H7 (cell line): Measurements from ENCODE around the gene MAOA. TPM values are rescaled to one million over a fixed set of nuclear protein-coding genes. Genes with fewer than 3 reads are reported as not detected.

Source experiments
- DNase-seq: peaks from one replicate; pipeline ENCODE4 v3.0.0; 2012
- H3K27me3 ChIP-seq: 2 replicates; pipeline ENCODE4 v1.6.0; 2011; ENCODE audit warnings: mild to moderate bottlenecking, low read length; ENCODE audit not compliant: control insufficient read depth, insufficient read depth
- H3K36me3 ChIP-seq: replicated peaks from 2 replicates; pipeline ENCODE4 v1.5.1; 2011; ENCODE audit warnings: low read length; ENCODE audit not compliant: control insufficient read depth, insufficient read depth
- H3K4me3 ChIP-seq: 2 replicates; pipeline ENCODE4 v1.5.1; 2011; ENCODE audit warnings: low read depth, mild to moderate bottlenecking, control low read depth, low read length, moderate library complexity; ENCODE audit not compliant: insufficient read depth
- total RNA-seq: library from RNA; depleted of rRNA; stranded (reverse); fragments of >200 nt; shearing (Covaris generic); gene quantifications from 2 replicates; pipeline ENCODE4 v1.2.3, GENCODE V29; 2014; rRNA removed

Gene MAOA
- total RNA-seq, 1 experiment from 2014 or later: 20.1 TPM

- Histone ChIP-seq H3K27me3 (no peaks in the 10 kb centered on the region; the same call in 1 of the 2 replicates), H3K4me3 (no peak overlapping the region), H3K36me3 (no peaks in the 10 kb centered on the region)
- DNase-seq: no peak
Measured at GRCh38 chrX:43743100-43743822, 87.2 kb downstream of the MAOA start.

GRCh38 chrX:43744284-43744683, 88.2 kb downstream of the MAOA start:
- H3K36me3 ChIP-seq: no peaks in the 10 kb centered on the region
- no peak for DNase-seq
- H3K4me3 ChIP-seq: no peak overlapping the region
- no peaks in the 10 kb centered on the region; the same call in 1 of the 2 replicates for H3K27me3 ChIP-seq

DNA sequence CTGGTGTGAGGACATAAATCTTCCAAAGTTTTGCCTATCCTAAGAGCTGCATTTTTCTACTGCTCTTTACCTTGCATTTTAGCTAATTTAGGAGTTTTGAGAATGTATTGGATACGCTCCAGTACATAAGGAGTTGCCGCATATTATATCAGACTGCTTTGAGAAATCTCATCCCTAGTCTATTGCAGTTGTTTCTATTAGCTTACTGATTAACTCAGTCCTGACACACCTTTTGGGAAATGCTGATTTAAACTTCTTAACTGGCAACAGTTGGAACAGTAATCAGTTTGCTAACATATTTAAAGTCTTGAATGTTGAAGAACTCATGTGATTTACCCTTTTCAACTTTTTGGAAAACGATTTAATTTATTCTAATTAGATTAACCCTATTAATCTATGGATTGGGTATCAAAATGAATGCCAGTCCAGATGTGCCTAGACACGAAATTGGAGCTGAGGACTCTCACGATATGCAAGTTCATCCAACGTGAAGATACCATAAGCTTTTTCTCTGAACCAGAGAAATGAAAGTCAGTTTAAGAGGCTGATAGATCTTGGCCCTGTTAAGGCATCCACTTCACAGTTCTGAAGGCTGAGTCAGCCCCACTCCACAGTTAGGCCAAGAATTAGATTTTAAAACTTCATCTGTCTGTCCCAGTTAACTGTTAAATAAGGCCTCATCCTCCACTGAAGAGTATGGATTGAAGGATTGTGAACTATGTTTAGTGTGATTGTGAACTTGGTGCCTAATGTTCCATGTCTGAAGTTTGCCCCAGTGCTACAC, 90.0 kb downstream of the MAOA start:
- H3K27me3 ChIP-seq: no peaks in the 10 kb centered on the region; the same call in 1 of the 2 replicates
- H3K36me3 ChIP-seq: no peaks in the 10 kb centered on the region
- H3K4me3 ChIP-seq: no peak overlapping the region
- DNase-seq: no peak

DNA sequence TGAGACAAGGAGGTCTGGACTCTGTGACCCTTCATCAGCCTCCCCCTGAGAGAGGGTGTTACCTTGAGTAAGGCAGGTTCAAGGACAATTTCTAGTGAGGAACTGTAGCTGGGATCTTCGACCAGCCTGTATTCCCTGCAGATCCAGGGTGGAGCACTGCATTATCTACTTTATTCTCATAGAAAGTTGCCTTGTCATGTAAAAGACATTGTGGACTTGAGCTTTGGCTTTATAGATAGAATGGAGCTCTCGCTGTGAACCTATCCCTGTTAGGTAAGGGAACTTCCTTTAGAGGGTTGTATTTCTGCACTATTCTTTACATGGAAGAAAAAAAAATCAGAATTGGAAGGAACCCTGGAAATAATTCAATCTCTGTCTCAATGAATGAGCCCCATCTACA, 91.4 kb downstream of the MAOA start:
- Histone ChIP-seq H3K36me3 (no peaks in the 10 kb centered on the region), H3K27me3 (no peaks in the 10 kb centered on the region; the same call in 1 of the 2 replicates), H3K4me3 (no peak overlapping the region)
- DNase-seq: no peak

DNA sequence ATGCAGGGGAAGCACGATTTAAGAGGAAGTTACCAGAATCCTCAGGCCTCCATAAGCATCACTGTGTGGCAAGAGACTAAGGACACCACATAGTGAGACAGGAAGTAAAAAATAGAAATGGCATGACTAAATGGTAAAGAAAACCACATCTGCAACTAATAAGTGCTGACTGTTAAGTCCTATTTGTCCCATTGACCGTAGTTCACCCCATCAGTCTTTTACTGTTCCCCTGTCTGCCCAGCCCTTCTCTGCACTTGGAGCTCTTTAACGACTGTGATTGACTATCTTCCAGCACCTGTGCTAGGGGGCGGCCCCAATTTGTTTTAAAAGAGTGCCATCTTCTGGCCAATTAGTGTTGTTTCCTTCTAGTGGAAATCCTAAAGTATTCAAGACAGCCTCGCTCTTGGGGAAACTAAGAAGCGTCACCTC, 94.2 kb downstream of the MAOA start:
- H3K4me3 ChIP-seq: no peak overlapping the region
- no peaks in the 10 kb centered on the region for H3K36me3 ChIP-seq
- no peaks in the 10 kb centered on the region; the same call in 1 of the 2 replicates for H3K27me3 ChIP-seq
- peak; percentile 52 for DNase-seq

DNA sequence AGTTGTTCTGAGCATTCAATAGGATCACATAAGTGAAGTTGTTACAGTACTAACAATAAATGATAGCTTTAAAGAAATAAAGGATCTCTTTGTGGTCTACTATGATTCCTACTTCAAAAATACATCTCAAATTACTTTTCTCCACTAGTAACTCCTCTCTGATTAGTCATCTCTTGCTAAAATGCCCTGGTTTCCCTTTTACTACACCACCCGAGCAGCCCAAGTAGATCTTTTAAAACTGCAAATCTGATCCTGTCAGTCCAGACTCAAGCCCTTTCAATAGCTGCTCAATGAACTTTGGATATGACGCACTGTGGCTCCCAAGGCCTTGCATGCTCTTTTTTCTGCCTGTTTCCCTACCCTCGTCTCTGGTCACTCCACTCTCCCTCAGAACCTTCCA, 97.5 kb downstream of the MAOA start:
- DNase-seq: no peak
- no peaks in the 10 kb centered on the region for H3K36me3 ChIP-seq
- H3K27me3 ChIP-seq: no peaks in the 10 kb centered on the region
- H3K4me3 ChIP-seq: no peak overlapping the region

DNA sequence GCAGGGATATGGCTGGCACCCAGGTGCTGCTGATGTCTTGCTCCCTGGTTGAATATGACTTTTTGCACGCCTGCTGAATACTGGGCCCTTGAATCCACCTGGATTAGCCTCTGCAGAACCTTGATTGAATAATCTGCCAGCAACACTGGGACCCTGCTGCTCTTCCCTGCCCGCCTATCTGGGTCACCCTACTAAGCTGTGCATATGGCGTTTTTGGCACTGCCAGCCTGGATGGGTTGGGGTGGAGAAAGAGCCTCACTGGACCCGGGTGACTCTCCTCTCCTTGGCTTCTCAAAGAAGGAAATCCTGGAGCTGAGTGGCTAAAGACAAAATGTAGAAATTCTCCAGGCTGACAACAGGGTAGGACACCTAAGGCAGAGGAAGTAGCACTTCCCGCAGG, 100.0 kb downstream of the MAOA start:
- no peak for DNase-seq
- Histone ChIP-seq H3K27me3 (no peaks in the 10 kb centered on the region), H3K36me3 (no peaks in the 10 kb centered on the region), H3K4me3 (no peak overlapping the region)

- Histone ChIP-seq H3K4me3 (no peak overlapping the region), H3K27me3 (no peaks in the 10 kb centered on the region), H3K36me3 (no peaks in the 10 kb centered on the region)
- no peak for DNase-seq
Measured at GRCh38 chrX:43758044-43758443, 101.9 kb downstream of the MAOA start.

DNA sequence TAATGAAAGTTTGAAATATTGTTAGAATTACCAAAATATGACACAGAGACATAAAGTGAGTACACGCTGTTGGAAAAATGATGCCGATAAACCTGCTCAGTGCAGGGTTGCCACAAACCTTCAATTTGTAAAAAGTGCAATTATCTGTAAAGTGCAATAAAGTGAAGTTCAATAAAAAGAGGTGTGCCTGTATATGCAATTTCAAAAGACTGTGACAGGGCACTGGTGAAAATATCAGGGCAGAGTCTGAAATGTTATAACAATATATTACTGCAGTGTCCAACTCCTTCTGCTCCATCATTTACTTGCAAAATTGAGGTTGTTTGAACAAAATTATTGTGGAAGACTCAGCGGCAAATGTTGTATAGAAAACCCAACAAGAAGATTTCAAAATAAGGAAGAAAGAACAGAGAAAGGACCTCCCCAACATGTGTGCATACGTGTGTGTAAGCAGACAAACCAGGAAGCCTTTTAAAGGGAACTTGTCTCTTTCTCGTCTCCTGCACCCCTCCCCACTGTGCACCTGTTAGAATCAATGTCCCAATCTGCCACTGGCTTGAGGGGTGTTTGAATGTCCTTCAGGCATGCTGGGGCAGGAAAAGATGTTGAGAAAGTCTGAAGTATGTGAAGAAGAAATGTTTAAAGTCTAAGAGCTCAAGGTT, 130.0 kb downstream of the MAOA start:
- Histone ChIP-seq H3K4me3 (no peak overlapping the region), H3K36me3 (no peaks in the 10 kb centered on the region), H3K27me3 (no peaks in the 10 kb centered on the region)
- DNase-seq: no peak

Other genes starting within 250 kb of the MAOA start
- gene MAOB, start 226.2 kb downstream of the MAOA start, total RNA-seq: 0.07 and 1.00 TPM in 2 replicates